CD4-positive, alpha-beta T cell treated with Interleukin-21 for 1 hour (primary cell): Measurements from ENCODE around the gene GP9.
"Not testable (repeated sequence)": the region's sequence is repeated elsewhere in the genome, so short reads cannot be mapped to it uniquely, and the experiment has no call there.

Experiments
- DNase-seq: peaks from one replicate; pipeline ENCODE4 v3.0.0-alpha.2; 2020

Gene GP9

GRCh38 chr3:129081503-129081902 is 20.9 kb downstream of the GP9 start:
- no peak for DNase-seq

- no peak for DNase-seq
These were observed 21.4 kb downstream of the GP9 start for GRCh38 chr3:129082026-129082425.

GRCh38 chr3:129084501-129084900 is 23.9 kb downstream of the GP9 start:
- DNase-seq: no peak

- DNase-seq: no peak
These were observed 24.7 kb downstream of the GP9 start for GRCh38 chr3:129085165-129085715.

- no peak for DNase-seq
These were observed 25.2 kb downstream of the GP9 start for GRCh38 chr3:129085818-129086217.

- no peak for DNase-seq
These were observed 26.6 kb downstream of the GP9 start for GRCh38 chr3:129087138-129087702.

GRCh38 chr3:129087904-129088303 is 27.3 kb downstream of the GP9 start:
- peak; percentile 12 for DNase-seq

- DNase-seq: not testable (repeated sequence)
These were observed 27.7 kb downstream of the GP9 start for GRCh38 chr3:129088312-129088711.

GRCh38 chr3:129095285-129095684 is 34.7 kb downstream of the GP9 start:
- DNase-seq: no peak

- no peak for DNase-seq
These were observed 39.7 kb downstream of the GP9 start for GRCh38 chr3:129100274-129100673.

- no peak for DNase-seq
These were observed 41.0 kb downstream of the GP9 start for GRCh38 chr3:129101370-129102138.

GRCh38 chr3:129103296-129103695 is 42.7 kb downstream of the GP9 start:
- DNase-seq: no peak

GRCh38 chr3:129104051-129104450 is 43.5 kb downstream of the GP9 start:
- no peak for DNase-seq

GRCh38 chr3:129104498-129105079 is 44.0 kb downstream of the GP9 start:
- DNase-seq: no peak

- no peak for DNase-seq
These were observed 45.3 kb downstream of the GP9 start for GRCh38 chr3:129105862-129106261.

- no peak for DNase-seq
These were observed 45.7 kb downstream of the GP9 start for GRCh38 chr3:129106320-129106719.

GRCh38 chr3:129106866-129107565 is 46.4 kb downstream of the GP9 start:
- DNase-seq: no peak

GRCh38 chr3:129107793-129108192 is 47.2 kb downstream of the GP9 start:
- no peak for DNase-seq

- DNase-seq: not testable (repeated sequence)
These were observed 50.6 kb downstream of the GP9 start for GRCh38 chr3:129111076-129111780.
